IMR-90 (cell line): ENCODE measurements around the gene MTUS2. TPM values are rescaled to one million over a fixed set of nuclear protein-coding genes. Genes with fewer than 3 reads are reported as not detected.

Experiments
- ATAC-seq: fragments of 200-7000 bp; cut with Tn5 transposase; 2 replicates; pipeline ENCODE4 v1.9.1; 2020; ENCODE audit warnings: low read depth, mild to moderate bottlenecking, moderate library complexity
- BruUV-seq: library from RNA; stranded (reverse); fragments of 400-500 nt; replicated peaks from 2 replicates; lab custom pipeline; 2021; lab: Mats Ljungman, UMichigan
- CTCF ChIA-PET: fragments of 300-600 bp; formaldehyde crosslinking; extraction: SDS; loops from one replicate; lab custom pipeline; 2021; ENCODE audit warnings: antibody characterized with exemption; lab: Yijun Ruan, JAX
- POLR2A ChIA-PET: fragments of 300-600 bp; sonication (Branson Sonifier 250); formaldehyde crosslinking; loops from one replicate; lab custom pipeline; 2022; ENCODE audit warnings: antibody characterized with exemption; ENCODE audit not compliant: unreplicated experiment; lab: Charles Lee
- DNase-seq: peaks from one replicate; pipeline ENCODE4 v3.0.0; 2013
- H2AFZ ChIP-seq: replicated peaks from 2 replicates; pipeline ENCODE3; 2013; ENCODE audit warnings: low read length, mild to moderate bottlenecking; ENCODE audit not compliant: poor library complexity
- H2AK5ac ChIP-seq: 2 replicates; pipeline ENCODE4 v1.6.1; 2013; ENCODE audit warnings: low read depth, low read length, inconsistent platforms
- H2AK9ac ChIP-seq: replicated peaks from 2 replicates; pipeline ENCODE3; 2013; ENCODE audit warnings: mild to moderate bottlenecking, low read depth, low read length, moderate library complexity; ENCODE audit not compliant: poor library complexity
- H2BK120ac ChIP-seq: 2 replicates; pipeline ENCODE4 v1.6.1; 2013; ENCODE audit warnings: low read depth, low read length, inconsistent platforms
- H2BK15ac ChIP-seq: 3 replicates; pipeline ENCODE4 v1.6.1; 2013; ENCODE audit warnings: low read depth, low read length, inconsistent platforms
- H2BK20ac ChIP-seq: 2 replicates; pipeline ENCODE4 v1.6.1; 2013; ENCODE audit warnings: low read depth, mild to moderate bottlenecking, inconsistent platforms, low read length, moderate library complexity
- H2BK5ac ChIP-seq: 2 replicates; pipeline ENCODE4 v1.6.1; 2013; ENCODE audit warnings: mild to moderate bottlenecking, low read depth, low read length, inconsistent platforms; ENCODE audit not compliant: poor library complexity, severe bottlenecking
- H3K14ac ChIP-seq: replicated peaks from 2 replicates; pipeline ENCODE4 v1.6.1; 2013; ENCODE audit warnings: low read depth, low read length, inconsistent platforms
- H3K18ac ChIP-seq: 2 replicates; pipeline ENCODE4 v1.6.1; 2013; ENCODE audit warnings: low read depth, low read length, control low read depth
- H3K23ac ChIP-seq: 2 replicates; pipeline ENCODE4 v1.6.1; 2013; ENCODE audit warnings: low read depth, low read length, inconsistent platforms
- H3K27ac ChIP-seq: 2 replicates; pipeline ENCODE4 v1.5.1; 2013; ENCODE audit warnings: mild to moderate bottlenecking, control low read depth, low read length; ENCODE audit not compliant: insufficient read depth
- H3K27me3 ChIP-seq: 2 replicates; pipeline ENCODE4 v1.6.1; 2013; ENCODE audit warnings: low read length; ENCODE audit not compliant: control insufficient read depth, insufficient read depth
- H3K36me3 ChIP-seq: 2 replicates; pipeline ENCODE4 v1.6.1; 2013; ENCODE audit warnings: low read length, mixed read lengths; ENCODE audit not compliant: control insufficient read depth, insufficient read depth
- H3K4ac ChIP-seq: 2 replicates; pipeline ENCODE4 v1.6.1; 2013; ENCODE audit warnings: low read depth, low read length, inconsistent platforms
- H3K4me1 ChIP-seq: 2 replicates; pipeline ENCODE4 v1.6.1; 2013; ENCODE audit warnings: low read length, mixed read lengths; ENCODE audit not compliant: control insufficient read depth, insufficient read depth
- H3K4me2 ChIP-seq: 2 replicates; pipeline ENCODE4 v1.6.1; 2013; ENCODE audit warnings: low read depth, mild to moderate bottlenecking, control low read depth, low read length, moderate library complexity
- H3K4me3 ChIP-seq: 2 replicates; pipeline ENCODE4 v1.5.1; 2013; ENCODE audit warnings: low read depth, mild to moderate bottlenecking, control low read depth, low read length, moderate library complexity; ENCODE audit not compliant: insufficient read depth
- H3K56ac ChIP-seq: 2 replicates; pipeline ENCODE4 v1.6.1; 2013; ENCODE audit warnings: low read length, inconsistent platforms; ENCODE audit not compliant: insufficient read depth; ENCODE audit errors: extremely low read depth
- H3K79me1 ChIP-seq, 2 experiments: 2 replicates each; pipeline ENCODE4 v1.6.1; 2013; ENCODE audit warnings: low read length in 2 of 2, inconsistent platforms in 1 of 2, low read depth in 1 of 2
- H3K9ac ChIP-seq: 2 replicates; pipeline ENCODE4 v1.6.1; 2013; ENCODE audit warnings: low read depth, low read length, control low read depth
- H3K9me1 ChIP-seq: 2 replicates; pipeline ENCODE4 v1.6.1; 2013; ENCODE audit warnings: low read length, inconsistent platforms; ENCODE audit not compliant: insufficient read depth
- H3K9me3 ChIP-seq: 2 replicates; pipeline ENCODE4 v1.6.1; 2013; ENCODE audit warnings: low read length; ENCODE audit not compliant: control insufficient read depth, insufficient read depth
- H4K20me1 ChIP-seq: 2 replicates; pipeline ENCODE4 v1.6.1; 2013; ENCODE audit warnings: low read length, inconsistent platforms; ENCODE audit not compliant: insufficient read depth
- H4K5ac ChIP-seq: 2 replicates; pipeline ENCODE4 v1.6.1; 2013; ENCODE audit warnings: mild to moderate bottlenecking, low read depth, low read length, control low read depth
- H4K8ac ChIP-seq, 2 experiments: 2 replicates each; pipeline ENCODE4 v1.6.1; 2013; ENCODE audit warnings: low read depth in 2 of 2, low read length in 2 of 2, control low read depth in 1 of 2, inconsistent platforms in 1 of 2
- H4K91ac ChIP-seq: 2 replicates; pipeline ENCODE4 v1.6.1; 2013; ENCODE audit warnings: low read depth, low read length, inconsistent platforms; ENCODE audit not compliant: insufficient read depth
- BHLHE40 ChIP-seq: fragments of 150-350 bp; IDR thresholded peaks from 2 replicates; pipeline ENCODE4 v1.6.1; 2016; ENCODE audit warnings: mild to moderate bottlenecking, low read depth, low read length
- CEBPB ChIP-seq: IDR thresholded peaks from 2 replicates; pipeline ENCODE4 v1.6.1; 2012; ENCODE audit warnings: low read depth, low read length, improper control_type of control experiment
- CHD1 ChIP-seq: IDR thresholded peaks from 2 replicates; pipeline ENCODE4 v1.6.1; 2012; ENCODE audit warnings: low read depth, low read length, improper control_type of control experiment
- FOS ChIP-seq: fragments of 150-350 bp; IDR thresholded peaks from 2 replicates; pipeline ENCODE4 v1.6.1; 2016; ENCODE audit warnings: low read depth, low read length
- MAFK ChIP-seq: IDR thresholded peaks from 2 replicates; pipeline ENCODE4 v1.6.1; 2012; ENCODE audit warnings: low read depth, low read length, improper control_type of control experiment
- MAZ ChIP-seq: IDR thresholded peaks from 2 replicates; pipeline ENCODE4 v1.6.1; 2012; ENCODE audit warnings: low read depth, mild to moderate bottlenecking, low read length, improper control_type of control experiment, moderate library complexity, borderline replicate concordance
- MXI1 ChIP-seq: IDR thresholded peaks from 2 replicates; pipeline ENCODE4 v1.6.1; 2012; ENCODE audit warnings: low read depth, mild to moderate bottlenecking, low read length, moderate library complexity, borderline replicate concordance
- NFE2L2 ChIP-seq: fragments of 150-350 bp; IDR thresholded peaks from 2 replicates; pipeline ENCODE4 v1.6.1; 2016; ENCODE audit warnings: low read depth, mild to moderate bottlenecking, low read length
- POLR2A ChIP-seq: IDR thresholded peaks from 2 replicates; pipeline ENCODE4 v1.6.1; 2012; ENCODE audit warnings: mild to moderate bottlenecking, low read depth, low read length
- RAD21 ChIP-seq: IDR thresholded peaks from 2 replicates; pipeline ENCODE4 v1.6.1; 2012; ENCODE audit warnings: low read length, improper control_type of control experiment
- RCOR1 ChIP-seq: IDR thresholded peaks from 2 replicates; pipeline ENCODE4 v1.6.1; 2012; ENCODE audit warnings: mild to moderate bottlenecking, low read length, improper control_type of control experiment; ENCODE audit not compliant: insufficient replicate concordance
- RFX5 ChIP-seq: IDR thresholded peaks from 2 replicates; pipeline ENCODE4 v1.8.0; 2012; ENCODE audit warnings: low read depth, mild to moderate bottlenecking, low read length, moderate library complexity
- SMC3 ChIP-seq: fragments of 150-350 bp; IDR thresholded peaks from 2 replicates; pipeline ENCODE4 v1.6.1; 2016; ENCODE audit warnings: low read depth, mild to moderate bottlenecking, antibody characterized with exemption, low read length, moderate library complexity
- WGBS, 2 experiments: methylation state at CpG; one replicate each; pipeline versions ENCODE4 v1.1.5 to v1.1.7; 2013; ENCODE audit warnings: missing lambda C conversion rate in 2 of 2; ENCODE audit not compliant: insufficient read length in 1 of 2; ENCODE audit errors: extremely low coverage in 2 of 2; 5-methylcytosine and 5-hydroxymethylcytosine counted together
- dilution Hi-C: fragments of 300-500 bp; cut with HindIII; formaldehyde crosslinking; loops from one replicate; pipeline ENCODE4 v1.14.3; 2018; ENCODE audit warnings: low sequenced_read_pairs; ENCODE audit not compliant: unreplicated experiment
- in situ Hi-C: fragments of 300-500 bp; cut with MboI; formaldehyde crosslinking; loops from 3 replicates; pipeline ENCODE4 v1.14.3; 2019; ENCODE audit warnings: low sequenced_read_pairs, inconsistent platforms, mixed read lengths
- intact Hi-C: fragments of 100-400 bp; cut with micrococcal nuclease; formaldehyde crosslinking; loops from 2 replicates; pipeline ENCODE4 v1.10.0; 2022
- polyA plus RNA-seq, 3 experiments: library from polyadenylated mRNA; depleted of rRNA; stranded (reverse); fragments of >200 nt; gene quantifications; 2 replicates each; pipeline ENCODE4 v1.2.3, GENCODE V29; 2012; ENCODE audit warnings: low replicate concordance in 1 of 3
- total RNA-seq: library from RNA; depleted of rRNA; stranded (reverse); fragments of >200 nt; gene quantifications from 2 replicates; pipeline ENCODE4 v1.2.3, GENCODE V29; 2012
- TF ChIP-seq, protein P1 (sequence below): conservative IDR thresholded peaks from 2 replicates; pipeline ENCODE4 v1.5.1; 2012; ENCODE audit warnings: mild to moderate bottlenecking, low read depth, low read length, improper control_type of control experiment
- TF ChIP-seq, protein P2 (sequence below): fragments of 150-350 bp; IDR thresholded peaks from 2 replicates; pipeline ENCODE4 v1.6.1; 2017; ENCODE audit warnings: mild to moderate bottlenecking, antibody characterized with exemption, low read length, low read depth
- TF ChIP-seq, protein P3 (sequence below): fragments of 150-350 bp; IDR thresholded peaks from 2 replicates; pipeline ENCODE4 v1.6.1; 2016; ENCODE audit warnings: low read depth, mild to moderate bottlenecking, low read length, moderate library complexity, borderline replicate concordance

The MTUS2 gene
- total and polyA plus RNA-seq, 2 of the 4 experiments (the other 2 are of a cell fraction) = under 0.01 to 0.02 TPM

DNA sequence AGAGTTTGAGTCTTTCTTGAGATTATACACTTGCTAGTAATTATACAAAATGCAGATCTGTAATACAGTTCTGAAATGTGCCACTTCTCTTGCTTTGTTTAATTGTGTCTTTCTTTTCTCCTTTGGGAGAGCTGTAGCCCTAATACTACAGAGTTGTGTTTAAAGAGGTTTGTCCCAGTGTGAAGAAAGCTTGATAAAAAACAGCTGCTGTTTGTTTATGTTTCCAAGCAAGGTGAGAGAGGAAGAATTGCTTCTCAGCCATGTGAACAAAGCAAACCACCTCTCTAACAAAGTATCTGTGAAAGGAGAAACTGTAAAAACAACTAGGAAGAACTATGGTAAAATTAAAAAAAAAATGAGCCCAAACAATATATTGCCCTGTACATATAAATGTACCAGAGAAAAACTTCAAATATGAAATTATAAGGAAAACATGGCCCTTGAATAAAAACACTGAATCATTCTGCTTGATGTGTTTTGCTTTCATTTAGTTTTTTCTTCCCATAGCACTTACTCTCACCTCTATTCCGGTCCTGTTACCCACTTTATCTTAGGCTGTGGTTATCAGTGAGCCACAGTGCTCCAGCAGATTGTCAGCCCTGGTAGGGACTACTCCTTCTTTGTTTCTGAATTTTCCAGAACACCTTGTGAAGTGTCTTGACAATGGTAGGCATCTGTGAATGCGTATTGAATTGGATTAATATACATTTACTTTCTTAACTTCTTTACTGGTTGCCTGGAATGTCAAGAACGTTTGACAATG lies 257.1 kb downstream of the MTUS2 start:
- no peak overlapping the region for H2BK15ac ChIP-seq
- no peak overlapping the region for H2BK20ac ChIP-seq
- no peak overlapping the region for H2BK120ac ChIP-seq
- H4K5ac ChIP-seq = no peak overlapping the region
- no peaks in the 10 kb centered on the region for H3K79me1 ChIP-seq
- ATAC-seq = no peak
- H4K91ac ChIP-seq = no peak overlapping the region
- H3K27ac ChIP-seq = no peak overlapping the region
- no peak overlapping the region for H3K18ac ChIP-seq
- no peak for DNase-seq
- no peak overlapping the region for H3K4me3 ChIP-seq
- H3K36me3 ChIP-seq = no peaks in the 10 kb centered on the region
- intact Hi-C loops (no loop called here), in situ Hi-C loops (no loop called here), dilution Hi-C loops (no loop called here)
- no peak overlapping the region for H4K8ac ChIP-seq
- ChIA-PET CTCF (no interaction called here), POLR2A (no interaction called here)
- H3K4me2 ChIP-seq = no peak overlapping the region
- peaks cover 8% of the 10 kb centered on the region; the same call in 1 of the 2 replicates for H3K9me3 ChIP-seq
- no peaks in the 10 kb centered on the region for H3K4me1 ChIP-seq
- no peak overlapping the region for H3K23ac ChIP-seq
- TF ChIP-seq MAZ (no peak), RCOR1 (no peak), RFX5 (no peak), MAFK (no peak), BHLHE40 (no peak), MXI1 (no peak), RAD21 (no peak), POLR2A (no peak), CHD1 (no peak), CEBPB (no peak), FOS (no peak), NFE2L2 (no peak), SMC3 (no peak)
- TF ChIP-seq, protein P1, sequence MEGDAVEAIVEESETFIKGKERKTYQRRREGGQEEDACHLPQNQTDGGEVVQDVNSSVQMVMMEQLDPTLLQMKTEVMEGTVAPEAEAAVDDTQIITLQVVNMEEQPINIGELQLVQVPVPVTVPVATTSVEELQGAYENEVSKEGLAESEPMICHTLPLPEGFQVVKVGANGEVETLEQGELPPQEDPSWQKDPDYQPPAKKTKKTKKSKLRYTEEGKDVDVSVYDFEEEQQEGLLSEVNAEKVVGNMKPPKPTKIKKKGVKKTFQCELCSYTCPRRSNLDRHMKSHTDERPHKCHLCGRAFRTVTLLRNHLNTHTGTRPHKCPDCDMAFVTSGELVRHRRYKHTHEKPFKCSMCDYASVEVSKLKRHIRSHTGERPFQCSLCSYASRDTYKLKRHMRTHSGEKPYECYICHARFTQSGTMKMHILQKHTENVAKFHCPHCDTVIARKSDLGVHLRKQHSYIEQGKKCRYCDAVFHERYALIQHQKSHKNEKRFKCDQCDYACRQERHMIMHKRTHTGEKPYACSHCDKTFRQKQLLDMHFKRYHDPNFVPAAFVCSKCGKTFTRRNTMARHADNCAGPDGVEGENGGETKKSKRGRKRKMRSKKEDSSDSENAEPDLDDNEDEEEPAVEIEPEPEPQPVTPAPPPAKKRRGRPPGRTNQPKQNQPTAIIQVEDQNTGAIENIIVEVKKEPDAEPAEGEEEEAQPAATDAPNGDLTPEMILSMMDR = no peak
- TF ChIP-seq, protein P2, sequence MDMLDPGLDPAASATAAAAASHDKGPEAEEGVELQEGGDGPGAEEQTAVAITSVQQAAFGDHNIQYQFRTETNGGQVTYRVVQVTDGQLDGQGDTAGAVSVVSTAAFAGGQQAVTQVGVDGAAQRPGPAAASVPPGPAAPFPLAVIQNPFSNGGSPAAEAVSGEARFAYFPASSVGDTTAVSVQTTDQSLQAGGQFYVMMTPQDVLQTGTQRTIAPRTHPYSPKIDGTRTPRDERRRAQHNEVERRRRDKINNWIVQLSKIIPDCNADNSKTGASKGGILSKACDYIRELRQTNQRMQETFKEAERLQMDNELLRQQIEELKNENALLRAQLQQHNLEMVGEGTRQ = no peak
- TF ChIP-seq, protein P3, sequence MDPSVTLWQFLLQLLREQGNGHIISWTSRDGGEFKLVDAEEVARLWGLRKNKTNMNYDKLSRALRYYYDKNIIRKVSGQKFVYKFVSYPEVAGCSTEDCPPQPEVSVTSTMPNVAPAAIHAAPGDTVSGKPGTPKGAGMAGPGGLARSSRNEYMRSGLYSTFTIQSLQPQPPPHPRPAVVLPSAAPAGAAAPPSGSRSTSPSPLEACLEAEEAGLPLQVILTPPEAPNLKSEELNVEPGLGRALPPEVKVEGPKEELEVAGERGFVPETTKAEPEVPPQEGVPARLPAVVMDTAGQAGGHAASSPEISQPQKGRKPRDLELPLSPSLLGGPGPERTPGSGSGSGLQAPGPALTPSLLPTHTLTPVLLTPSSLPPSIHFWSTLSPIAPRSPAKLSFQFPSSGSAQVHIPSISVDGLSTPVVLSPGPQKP = no peak
- H2BK5ac ChIP-seq = no peak overlapping the region
- H4K20me1 ChIP-seq = no peaks in the 10 kb centered on the region
- H3K27me3 ChIP-seq = no peaks in the 10 kb centered on the region
- H3K9ac ChIP-seq = no peak overlapping the region
- no peak overlapping the region for H2AK9ac ChIP-seq
- H3K14ac ChIP-seq = no peak overlapping the region
- H3K56ac ChIP-seq = no peak overlapping the region
- no peak overlapping the region for H2AFZ ChIP-seq
- H2AK5ac ChIP-seq = no peak overlapping the region
- H3K4ac ChIP-seq = no peak overlapping the region
- H3K9me1 ChIP-seq = no peaks in the 10 kb centered on the region
- BruUV-seq = no TSS peak
- no CpG with 5 or more reads among the region's 3 CpGs for WGBS, 2 experiments
